ENCODE measurements around the gene PTPRG. TPM values are rescaled to one million over a fixed set of nuclear protein-coding genes. Genes with fewer than 3 reads are reported as not detected.

PTPRG gene
- total RNA-seq, 1 experiment from 2014 or later: 0.74 TPM

GRCh38 chr3:61701011-61701410 lies 139.6 kb downstream of the PTPRG start:
- Histone ChIP-seq H3K27me3 (ENCODE audit: control insufficient read depth, insufficient read depth, low read length) (no peaks in the 10 kb centered on the region), H3K4me3 (ENCODE audit: low read depth in 2 of 2, low read length in 2 of 2) (no peak overlapping the region), H3K36me3 (ENCODE audit: control insufficient read depth, insufficient read depth, low read length) (no peaks in the 10 kb centered on the region), H3K9me3 (ENCODE audit: control insufficient read depth, insufficient read depth, low read depth, low read length) (no peaks in the 10 kb centered on the region), H3K27ac (ENCODE audit: low read length) (no peak overlapping the region), H3K4me1 (ENCODE audit: control insufficient read depth, insufficient read depth, low read length) (no peaks in the 10 kb centered on the region)
- BruUV-seq (replicated peaks): no TSS peak
- intact Hi-C loops (cut with micrococcal nuclease; ENCODE audit: unreplicated experiment) (no loop called here), in situ Hi-C loops (cut with HindIII; ENCODE audit: low pct_unique_long_range_greater_than_20kb, low sequenced_read_pairs) (no loop called here)
- ChIA-PET CTCF (no interaction called here), POLR2A (no interaction called here)
- no peak for TF ChIP-seq REST (IDR thresholded peaks at IDR 0.05; ENCODE audit: insufficient read depth in 1 of 2, low read depth in 2 of 2, low read length in 1 of 2)
- TF ChIP-seq, protein P1, sequence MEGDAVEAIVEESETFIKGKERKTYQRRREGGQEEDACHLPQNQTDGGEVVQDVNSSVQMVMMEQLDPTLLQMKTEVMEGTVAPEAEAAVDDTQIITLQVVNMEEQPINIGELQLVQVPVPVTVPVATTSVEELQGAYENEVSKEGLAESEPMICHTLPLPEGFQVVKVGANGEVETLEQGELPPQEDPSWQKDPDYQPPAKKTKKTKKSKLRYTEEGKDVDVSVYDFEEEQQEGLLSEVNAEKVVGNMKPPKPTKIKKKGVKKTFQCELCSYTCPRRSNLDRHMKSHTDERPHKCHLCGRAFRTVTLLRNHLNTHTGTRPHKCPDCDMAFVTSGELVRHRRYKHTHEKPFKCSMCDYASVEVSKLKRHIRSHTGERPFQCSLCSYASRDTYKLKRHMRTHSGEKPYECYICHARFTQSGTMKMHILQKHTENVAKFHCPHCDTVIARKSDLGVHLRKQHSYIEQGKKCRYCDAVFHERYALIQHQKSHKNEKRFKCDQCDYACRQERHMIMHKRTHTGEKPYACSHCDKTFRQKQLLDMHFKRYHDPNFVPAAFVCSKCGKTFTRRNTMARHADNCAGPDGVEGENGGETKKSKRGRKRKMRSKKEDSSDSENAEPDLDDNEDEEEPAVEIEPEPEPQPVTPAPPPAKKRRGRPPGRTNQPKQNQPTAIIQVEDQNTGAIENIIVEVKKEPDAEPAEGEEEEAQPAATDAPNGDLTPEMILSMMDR (IDR thresholded peaks at IDR 0.05): no peak
- TF ChIP-seq TCF7L2 (IDR thresholded peaks at IDR 0.05; ENCODE audit: low read depth, low read length): no peak
- no peak for TF ChIP-seq SIN3A (IDR thresholded peaks at IDR 0.05; ENCODE audit: borderline replicate concordance, insufficient read depth, low read depth, low read length)
- TF ChIP-seq POLR2AphosphoS5 (IDR thresholded peaks at IDR 0.05; ENCODE audit: low read depth, low read length): no peak
- DNase-seq (ENCODE audit: low read depth, low spot score) (no peak), ATAC-seq (no peak)

DNA sequence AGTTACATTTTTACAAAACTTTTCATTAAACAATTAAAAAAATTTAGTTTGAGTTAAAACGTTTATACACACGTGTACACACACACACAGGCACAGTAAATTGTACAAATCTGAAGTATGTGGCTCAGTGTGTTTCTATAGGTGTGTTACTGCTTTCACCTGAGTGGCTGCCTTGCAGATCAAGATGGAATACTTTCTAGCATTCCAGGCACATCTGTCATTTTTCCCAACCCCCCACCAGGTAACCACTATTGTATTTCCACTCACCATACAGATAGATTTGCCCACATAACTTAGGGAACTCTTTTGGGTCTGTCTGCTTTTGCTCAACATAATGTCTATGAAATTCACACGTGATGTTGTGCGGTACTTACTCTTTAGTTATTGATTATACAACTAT lies 141.1 kb downstream of the PTPRG start:
- BruUV-seq (replicated peaks): no TSS peak
- in situ Hi-C loops (cut with HindIII; ENCODE audit: low pct_unique_long_range_greater_than_20kb, low sequenced_read_pairs) (no loop called here), intact Hi-C loops (cut with micrococcal nuclease; ENCODE audit: unreplicated experiment) (no loop called here)
- Histone ChIP-seq H3K4me1 (ENCODE audit: control insufficient read depth, insufficient read depth, low read length) (no peaks in the 10 kb centered on the region), H3K36me3 (ENCODE audit: control insufficient read depth, insufficient read depth, low read length) (no peaks in the 10 kb centered on the region), H3K4me3 (ENCODE audit: low read depth in 2 of 2, low read length in 2 of 2) (no peak overlapping the region), H3K9me3 (ENCODE audit: control insufficient read depth, insufficient read depth, low read depth, low read length) (no peaks in the 10 kb centered on the region), H3K27ac (ENCODE audit: low read length) (no peak overlapping the region), H3K27me3 (ENCODE audit: control insufficient read depth, insufficient read depth, low read length) (no peaks in the 10 kb centered on the region)
- ChIA-PET POLR2A (no interaction called here), CTCF (no interaction called here)
- DNase-seq (ENCODE audit: low read depth, low spot score): no peak
- TF ChIP-seq, protein P1 (IDR thresholded peaks at IDR 0.05): no peak
- TF ChIP-seq REST (IDR thresholded peaks at IDR 0.05; ENCODE audit: insufficient read depth in 1 of 2, low read depth in 2 of 2, low read length in 1 of 2) (no peak), SIN3A (IDR thresholded peaks at IDR 0.05; ENCODE audit: borderline replicate concordance, insufficient read depth, low read depth, low read length) (no peak), POLR2AphosphoS5 (IDR thresholded peaks at IDR 0.05; ENCODE audit: low read depth, low read length) (no peak), TCF7L2 (IDR thresholded peaks at IDR 0.05; ENCODE audit: low read depth, low read length) (no peak)
- no peak for ATAC-seq

All from Panc1 (cell line).